Subcutaneous adipose tissue (tissue), 4 donors: ENCODE results near the gene SFXN5. TPM values are rescaled to one million over a fixed set of nuclear protein-coding genes. Genes with fewer than 3 reads are reported as not detected.

Source experiments
- CTCF ChIP-seq: fragments of 450-650 bp; IDR thresholded peaks from one replicate; pipeline ENCODE4 v1.5.1; 2016; ENCODE audit warnings: low read depth, mild to moderate bottlenecking, control low read depth, antibody characterized with exemption, moderate library complexity
- total RNA-seq, 4 donors: library from RNA; depleted of rRNA; stranded (reverse); fragments of >200 nt; gene quantifications; one replicate each; pipeline ENCODE4 v1.1.0, GENCODE V29; 2016

SFXN5 gene
- total RNA-seq, 4 donors from 2014 or later, result 5.1 to 8.9 (median 7.6) TPM

- no peak for TF ChIP-seq CTCF
Measured at GRCh38 chr2:72933207-72933606, 138.3 kb downstream of the SFXN5 start.

DNA sequence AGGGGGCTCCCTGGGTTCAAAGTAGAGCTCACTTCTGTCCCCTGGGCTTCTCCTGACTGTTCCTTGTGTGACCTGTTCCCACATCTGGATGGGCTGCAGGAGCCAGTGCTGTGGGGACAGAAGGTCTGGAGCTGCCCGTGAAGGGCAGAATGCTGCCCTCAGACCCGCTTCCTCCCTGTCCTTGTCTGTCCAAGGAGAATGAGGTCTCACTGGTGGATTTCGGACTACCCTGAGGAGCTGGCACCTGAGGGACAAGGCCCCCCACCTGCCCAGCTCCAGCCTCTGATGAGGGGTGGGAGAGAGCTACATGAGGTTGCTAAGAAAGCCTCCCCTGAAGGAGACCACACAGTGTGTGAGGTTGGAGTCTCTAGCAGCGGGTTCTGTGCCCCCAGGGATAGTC lies 138.7 kb downstream of the SFXN5 start:
- no peak for TF ChIP-seq CTCF

DNA sequence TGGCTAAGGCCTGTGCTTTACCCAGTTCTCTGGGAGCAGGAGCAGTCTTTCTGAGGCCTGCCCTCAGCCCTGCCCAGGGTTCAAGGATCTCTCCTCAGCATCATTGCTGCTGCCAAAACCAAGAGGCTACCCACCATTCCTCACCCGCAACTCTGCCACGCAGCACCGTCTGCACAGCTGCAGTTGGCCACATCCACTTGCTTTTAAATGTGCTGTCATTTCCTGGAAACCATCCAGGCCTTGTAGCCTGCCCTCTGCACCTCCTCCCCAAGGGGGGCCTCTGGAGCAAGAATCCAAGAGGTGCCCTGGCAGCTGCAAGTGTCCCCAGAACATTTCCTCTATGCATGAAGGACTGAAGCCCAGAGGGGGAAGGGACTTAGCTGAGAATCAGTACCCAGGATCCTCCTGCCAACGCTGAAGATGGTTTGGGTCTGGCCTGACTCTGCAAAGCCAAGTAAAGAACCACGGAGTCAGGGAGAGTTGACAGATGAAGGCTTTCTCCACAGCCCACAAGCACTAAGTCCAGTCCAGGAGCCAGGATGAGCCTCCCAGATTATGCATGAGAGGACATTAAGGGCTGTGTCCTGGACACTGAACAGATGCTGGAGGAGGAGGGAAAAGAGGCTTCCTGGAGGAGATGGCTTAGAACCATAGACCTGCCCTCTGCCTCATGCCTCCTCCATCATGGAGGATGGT lies 139.3 kb downstream of the SFXN5 start:
- no peak for TF ChIP-seq CTCF

DNA sequence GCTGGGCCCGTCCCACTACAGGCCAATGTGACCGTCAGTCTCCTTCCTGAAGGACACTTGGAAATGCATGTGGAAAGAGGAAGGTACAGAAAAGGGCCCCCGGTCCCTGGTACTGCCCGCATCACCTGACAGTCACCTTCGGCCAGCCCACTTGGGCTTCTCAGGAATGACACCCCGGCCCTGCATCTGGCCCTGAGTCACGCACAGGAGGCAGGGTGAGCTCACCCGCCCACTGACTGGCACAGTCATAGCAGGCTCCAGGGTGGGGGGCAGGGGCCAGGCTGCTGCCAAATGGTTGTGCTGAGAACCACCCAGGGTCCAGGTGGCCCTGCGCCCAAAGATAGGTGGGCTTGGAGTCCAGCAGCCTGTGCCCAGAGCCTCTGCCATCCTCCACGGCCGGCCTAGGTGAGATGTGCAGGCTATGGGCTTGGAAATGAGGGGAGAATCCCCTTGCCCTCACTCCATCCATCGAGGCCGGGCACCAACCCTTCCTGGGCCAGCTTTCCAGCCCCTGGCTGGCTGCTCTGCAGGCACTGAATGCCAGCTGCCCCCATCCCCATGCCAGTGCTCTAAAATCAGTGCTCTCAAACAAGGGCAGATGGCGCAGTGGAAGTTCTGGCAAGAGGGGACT lies 140.1 kb downstream of the SFXN5 start:
- TF ChIP-seq CTCF, result no peak

DNA sequence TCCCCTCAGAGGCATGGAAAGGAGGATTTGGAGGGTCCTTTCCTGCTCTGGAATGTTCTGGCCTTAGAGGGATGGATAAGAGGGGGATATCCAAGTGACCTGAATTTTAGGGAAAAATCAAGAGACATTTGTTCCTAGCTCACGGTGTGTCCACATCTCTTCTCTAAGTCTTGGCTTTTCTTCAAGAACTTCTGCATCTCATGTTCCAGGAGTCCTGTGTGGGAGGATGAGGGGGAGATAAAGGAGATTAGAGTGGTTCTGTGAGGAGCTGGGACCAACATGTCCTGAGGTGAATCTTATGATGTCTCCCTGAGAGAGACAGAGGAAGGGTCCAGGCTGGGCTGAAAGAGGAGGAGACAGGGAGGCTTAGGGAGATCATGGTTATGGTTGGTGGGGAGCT lies 142.5 kb downstream of the SFXN5 start:
- TF ChIP-seq CTCF, result no peak

DNA sequence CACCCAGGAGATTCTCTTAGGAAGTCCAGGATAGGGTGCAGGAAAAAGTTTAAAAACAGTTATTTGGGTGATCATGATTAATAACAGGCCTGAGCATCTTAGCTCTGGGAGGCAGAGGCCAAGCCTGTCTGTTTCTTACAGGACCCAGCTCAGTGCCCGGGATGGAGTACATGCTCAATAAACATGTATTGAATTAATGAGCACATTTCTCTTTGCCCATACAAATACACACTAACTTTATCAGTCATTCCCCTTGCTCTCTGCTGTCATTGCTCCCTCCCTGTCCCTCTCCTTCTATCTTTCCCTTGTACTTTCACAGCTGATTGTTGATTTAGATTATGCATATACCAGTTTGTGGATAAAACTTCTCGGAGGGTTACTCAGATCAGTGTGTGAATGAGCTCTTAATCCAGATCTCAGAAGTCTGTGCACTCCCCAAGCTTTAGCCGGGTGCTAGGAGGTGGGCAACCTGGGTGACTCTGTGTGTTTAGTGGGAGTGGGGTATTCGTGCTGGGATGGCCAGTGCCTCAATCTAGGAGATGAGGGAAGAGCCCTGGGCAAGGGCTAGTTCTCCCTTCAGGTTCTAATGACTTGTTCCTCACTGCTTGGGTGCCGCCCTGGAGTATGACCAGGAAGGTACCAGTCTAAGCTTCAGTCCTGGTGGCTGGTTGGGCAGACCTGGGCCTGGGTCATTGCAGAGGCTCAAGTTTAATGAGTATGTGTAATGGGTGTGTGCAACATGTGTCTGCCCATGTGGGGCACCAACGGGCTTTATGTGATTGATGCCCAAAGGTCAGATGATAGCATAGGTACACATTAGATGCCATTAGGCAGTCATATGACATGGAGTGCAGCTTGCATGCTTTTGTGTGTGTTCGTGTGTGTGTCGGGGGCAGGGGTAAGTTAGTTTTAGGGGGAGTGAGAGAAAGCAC lies 143.6 kb downstream of the SFXN5 start:
- TF ChIP-seq CTCF, result no peak

GRCh38 chr2:72926811-72927465 lies 144.6 kb downstream of the SFXN5 start:
- TF ChIP-seq CTCF, result no peak
